RWPE2 (cell line): ENCODE measurements around the gene BRSK2.

Experiments used
- ATAC-seq: fragments of 200-7000 bp; cut with Tn5 transposase; 3 replicates; pipeline ENCODE4 v1.9.1; 2021; ENCODE audit warnings: low read depth
- DNase-seq: peaks from one replicate; pipeline ENCODE4 v3.0.0-alpha.2; 2020; ENCODE audit warnings: low spot score
- H3K27ac ChIP-seq: fragments of 450-650 bp; 2 replicates; pipeline ENCODE4 v1.5.1; 2017; ENCODE audit warnings: mild to moderate bottlenecking; ENCODE audit not compliant: poor library complexity, severe bottlenecking
- H3K27me3 ChIP-seq: fragments of 250-450 bp; sonication (Bioruptor Pico); 2 replicates; pipeline ENCODE4 v1.5.1; 2021; ENCODE audit warnings: mild to moderate bottlenecking, moderate library complexity; ENCODE audit not compliant: insufficient read depth, poor library complexity, severe bottlenecking
- H3K36me3 ChIP-seq: fragments of 250-450 bp; sonication (Bioruptor Pico); 2 replicates; pipeline ENCODE4 v1.5.1; 2020; ENCODE audit warnings: low read depth, mild to moderate bottlenecking, moderate library complexity
- H3K4me1 ChIP-seq: fragments of 250-450 bp; sonication (Bioruptor Pico); 2 replicates; pipeline ENCODE4 v1.5.1; 2021; ENCODE audit warnings: mild to moderate bottlenecking, moderate library complexity; ENCODE audit not compliant: insufficient read depth, poor library complexity, severe bottlenecking
- H3K4me3 ChIP-seq: fragments of 250-450 bp; sonication (Bioruptor Pico); 2 replicates; pipeline ENCODE4 v1.5.1; 2021; ENCODE audit warnings: mild to moderate bottlenecking, moderate library complexity; ENCODE audit not compliant: severe bottlenecking
- H3K9me3 ChIP-seq: fragments of 250-450 bp; sonication (Bioruptor Pico); 2 replicates; pipeline ENCODE4 v1.5.1; 2021; ENCODE audit warnings: mild to moderate bottlenecking, moderate library complexity; ENCODE audit not compliant: severe bottlenecking
- TF ChIP-seq, protein P1 (sequence below): fragments of 450-650 bp; IDR thresholded peaks from one replicate; pipeline ENCODE4 v1.5.1; 2017; ENCODE audit warnings: mild to moderate bottlenecking, moderate library complexity; ENCODE audit not compliant: poor library complexity, severe bottlenecking

BRSK2 gene

DNA sequence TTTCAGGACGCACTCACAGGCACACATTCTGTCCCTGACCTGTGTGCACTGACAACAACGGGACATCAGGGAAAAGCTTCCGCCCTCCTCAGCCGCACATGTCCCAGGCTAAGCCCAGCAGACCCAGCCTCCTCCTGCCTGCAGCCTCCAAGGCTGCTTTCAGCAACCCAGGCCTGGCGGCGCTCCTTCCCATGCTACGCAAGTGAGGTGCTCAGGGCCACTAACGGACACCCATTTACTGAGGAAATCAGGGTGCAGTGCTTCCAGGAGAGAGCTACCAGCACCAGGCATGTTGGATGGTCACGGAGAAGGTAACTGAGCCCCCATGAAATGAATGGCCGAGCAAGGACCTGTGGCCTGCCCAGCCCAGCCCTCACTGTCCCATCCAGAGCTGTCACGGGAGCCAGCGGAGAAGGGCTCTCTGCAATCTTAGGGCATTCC is 90.0 kb downstream of the BRSK2 start:
- H3K4me3 ChIP-seq = no peak overlapping the region
- H3K4me1 ChIP-seq = no peaks in the 10 kb centered on the region
- TF ChIP-seq, protein P1, sequence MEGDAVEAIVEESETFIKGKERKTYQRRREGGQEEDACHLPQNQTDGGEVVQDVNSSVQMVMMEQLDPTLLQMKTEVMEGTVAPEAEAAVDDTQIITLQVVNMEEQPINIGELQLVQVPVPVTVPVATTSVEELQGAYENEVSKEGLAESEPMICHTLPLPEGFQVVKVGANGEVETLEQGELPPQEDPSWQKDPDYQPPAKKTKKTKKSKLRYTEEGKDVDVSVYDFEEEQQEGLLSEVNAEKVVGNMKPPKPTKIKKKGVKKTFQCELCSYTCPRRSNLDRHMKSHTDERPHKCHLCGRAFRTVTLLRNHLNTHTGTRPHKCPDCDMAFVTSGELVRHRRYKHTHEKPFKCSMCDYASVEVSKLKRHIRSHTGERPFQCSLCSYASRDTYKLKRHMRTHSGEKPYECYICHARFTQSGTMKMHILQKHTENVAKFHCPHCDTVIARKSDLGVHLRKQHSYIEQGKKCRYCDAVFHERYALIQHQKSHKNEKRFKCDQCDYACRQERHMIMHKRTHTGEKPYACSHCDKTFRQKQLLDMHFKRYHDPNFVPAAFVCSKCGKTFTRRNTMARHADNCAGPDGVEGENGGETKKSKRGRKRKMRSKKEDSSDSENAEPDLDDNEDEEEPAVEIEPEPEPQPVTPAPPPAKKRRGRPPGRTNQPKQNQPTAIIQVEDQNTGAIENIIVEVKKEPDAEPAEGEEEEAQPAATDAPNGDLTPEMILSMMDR = no peak
- H3K27ac ChIP-seq = no peak overlapping the region
- H3K27me3 ChIP-seq = no peaks in the 10 kb centered on the region
- no peaks in the 10 kb centered on the region; the same call in 1 of the 2 replicates for H3K36me3 ChIP-seq
- ATAC-seq = no peak
- no peak for DNase-seq
- no peaks in the 10 kb centered on the region for H3K9me3 ChIP-seq

DNA sequence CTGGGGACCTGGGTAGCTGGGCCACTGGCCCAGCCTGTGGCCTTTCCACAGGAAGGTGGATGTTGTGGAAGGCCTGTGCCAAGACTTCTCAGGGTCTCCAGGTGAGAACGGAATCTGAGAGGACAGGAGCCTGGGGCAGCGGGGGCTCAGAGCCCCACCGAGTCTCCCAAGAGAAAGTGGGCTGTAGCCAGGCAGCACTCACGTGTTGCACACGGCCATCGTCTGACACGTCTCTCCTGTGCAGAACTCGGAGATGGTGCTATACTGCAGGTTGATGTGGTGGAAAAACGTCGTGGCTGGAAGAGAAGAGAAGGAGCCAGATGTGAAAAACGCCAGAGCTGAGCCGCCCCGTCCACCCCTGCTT is 90.4 kb downstream of the BRSK2 start:
- no peak for DNase-seq
- H3K4me1 ChIP-seq = no peaks in the 10 kb centered on the region
- TF ChIP-seq, protein P1 = no peak
- no peak overlapping the region for H3K27ac ChIP-seq
- no peaks in the 10 kb centered on the region; the same call in 1 of the 2 replicates for H3K36me3 ChIP-seq
- H3K4me3 ChIP-seq = no peak overlapping the region
- no peak for ATAC-seq
- H3K9me3 ChIP-seq = no peaks in the 10 kb centered on the region
- no peaks in the 10 kb centered on the region for H3K27me3 ChIP-seq

DNA sequence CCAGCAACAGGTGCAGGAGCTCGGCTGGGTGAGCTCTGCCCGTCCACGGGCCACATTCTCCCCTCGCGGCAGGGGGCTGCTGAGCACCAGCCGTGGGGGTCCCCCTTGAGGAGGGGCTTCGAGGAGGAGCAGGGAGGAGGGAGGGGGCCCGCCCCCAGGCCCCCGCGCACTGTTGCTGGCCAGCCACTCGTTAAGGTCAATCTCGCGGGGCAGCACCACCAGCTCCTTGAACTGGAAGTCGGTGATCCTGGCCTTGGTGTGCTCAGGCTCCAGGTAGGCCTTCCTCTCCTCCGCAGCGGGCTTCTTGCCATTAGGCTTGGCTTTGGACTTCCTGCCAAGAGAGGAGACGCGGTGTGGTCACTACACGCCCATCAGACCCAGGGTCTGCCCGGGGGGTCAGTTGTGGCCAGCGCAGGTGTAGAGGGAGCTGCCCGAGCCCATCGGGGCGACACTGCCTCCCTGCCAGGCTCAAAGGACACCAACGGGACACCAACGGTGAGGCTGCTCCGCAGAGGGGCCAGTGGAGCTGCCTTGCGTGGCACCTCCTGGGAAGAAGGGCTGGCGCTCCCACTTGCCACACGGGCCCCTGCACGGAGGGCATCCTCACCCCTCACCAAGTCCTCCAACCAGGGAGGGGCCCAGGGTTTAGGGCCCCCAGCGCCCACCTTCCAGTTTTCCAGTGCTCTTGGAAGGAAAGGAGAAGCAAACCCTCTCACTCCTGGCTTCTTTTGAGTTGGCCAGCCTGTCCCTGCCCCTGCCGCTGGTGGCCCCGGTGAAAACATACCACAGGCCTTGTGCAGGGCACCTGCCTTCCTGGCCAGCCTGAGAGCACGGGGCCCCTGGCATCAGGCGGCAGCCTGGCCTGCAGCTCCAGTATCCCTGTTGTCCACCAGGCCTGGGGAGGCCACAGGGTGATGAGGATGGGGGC is 91.1 kb downstream of the BRSK2 start:
- TF ChIP-seq, protein P1 = no peak
- no peak for ATAC-seq
- Histone ChIP-seq H3K9me3 (no peaks in the 10 kb centered on the region), H3K27ac (no peak overlapping the region), H3K4me1 (no peaks in the 10 kb centered on the region), H3K36me3 (no peaks in the 10 kb centered on the region; the same call in 1 of the 2 replicates), H3K27me3 (no peaks in the 10 kb centered on the region), H3K4me3 (no peak overlapping the region)
- DNase-seq = no peak

DNA sequence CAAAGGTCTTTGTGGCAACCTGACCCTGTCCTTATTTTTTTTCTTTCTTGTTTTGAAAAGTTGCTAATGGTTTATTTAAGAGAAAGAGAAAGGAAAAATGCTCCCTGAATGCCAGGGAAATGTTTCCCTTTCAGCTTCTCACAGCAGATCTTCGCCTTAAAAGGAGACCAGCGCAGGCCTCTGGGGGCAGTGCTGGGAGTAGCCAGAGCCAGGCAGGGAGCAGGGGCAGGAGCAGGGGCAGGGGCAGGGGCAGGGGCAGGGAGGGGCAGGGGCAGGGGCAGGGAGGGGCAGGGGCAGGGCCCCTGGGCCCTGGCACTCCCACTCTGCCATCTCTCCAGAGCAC is 91.7 kb downstream of the BRSK2 start:
- TF ChIP-seq, protein P1 = no peak
- no peak overlapping the region for H3K27ac ChIP-seq
- no peaks in the 10 kb centered on the region; the same call in 1 of the 2 replicates for H3K36me3 ChIP-seq
- H3K27me3 ChIP-seq = no peaks in the 10 kb centered on the region
- no peak overlapping the region for H3K4me3 ChIP-seq
- no peak for DNase-seq
- no peak for ATAC-seq
- H3K4me1 ChIP-seq = no peaks in the 10 kb centered on the region
- H3K9me3 ChIP-seq = no peaks in the 10 kb centered on the region
